T-helper 1 cell treated with Interleukin-12 subunit alpha and Interleukin-12 subunit beta and Interleukin-4 antibody, amounts not matched to agents 30 ng/mL and 1 ng/mL, for 36 hours (primary cell): ENCODE measurements around the gene OFD1. TPM values are rescaled to one million over a fixed set of nuclear protein-coding genes. Genes with fewer than 3 reads are reported as not detected.
"Not testable (repeated sequence)": the region's sequence is repeated elsewhere in the genome, so short reads cannot be mapped to it uniquely, and the experiment has no call there.

Experiments
- intact Hi-C: fragments of 100-400 bp; cut with micrococcal nuclease; formaldehyde crosslinking; loops from one replicate; pipeline ENCODE4 v1.15.1; 2024
- total RNA-seq: library from RNA; stranded (reverse); gene quantifications from 2 replicates; pipeline ENCODE4 v1.2.3, GENCODE V29; 2022

Gene OFD1
- total RNA-seq, 1 donor from 2014 or later: 28.2 TPM

DNA sequence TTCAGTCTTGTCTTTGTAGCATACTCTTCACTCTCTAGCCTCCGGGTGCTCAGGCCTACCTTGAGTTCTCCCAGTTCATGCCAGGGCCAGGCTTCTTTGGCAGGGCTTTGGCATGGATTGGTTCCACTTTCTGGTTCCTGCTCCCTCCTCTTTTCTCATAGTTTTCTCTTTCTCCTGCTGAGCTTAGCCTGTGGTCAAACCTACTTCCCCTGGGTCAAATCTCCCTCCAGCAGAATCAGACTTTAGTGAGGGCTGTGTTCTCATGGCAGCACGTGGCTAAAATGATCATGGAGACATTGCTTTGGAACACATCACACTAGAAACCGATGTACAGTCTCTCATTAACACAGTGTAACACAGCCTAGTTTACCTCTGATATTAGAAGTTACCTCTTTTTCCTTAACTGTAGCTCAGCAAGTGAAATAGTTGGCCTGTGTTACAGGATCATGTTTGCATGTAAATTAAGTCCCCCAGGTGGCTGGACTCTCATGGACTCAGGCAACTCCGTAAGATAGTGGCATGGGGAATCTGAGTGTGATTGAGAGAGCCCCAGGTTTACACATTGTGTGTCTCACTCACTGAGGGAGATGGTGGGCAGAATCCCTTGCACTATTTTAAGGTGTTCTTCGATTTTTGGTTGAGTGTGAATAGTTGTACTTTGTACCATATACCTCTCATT is 32.3 kb upstream of the OFD1 start:
- intact Hi-C loops: no loop called here

- intact Hi-C loops: no loop called here
Observed at GRCh38 chrX:13703135-13703534, 31.4 kb upstream of the OFD1 start.

- intact Hi-C loops: no loop called here
Observed at GRCh38 chrX:13703589-13703988, 31.0 kb upstream of the OFD1 start.

DNA sequence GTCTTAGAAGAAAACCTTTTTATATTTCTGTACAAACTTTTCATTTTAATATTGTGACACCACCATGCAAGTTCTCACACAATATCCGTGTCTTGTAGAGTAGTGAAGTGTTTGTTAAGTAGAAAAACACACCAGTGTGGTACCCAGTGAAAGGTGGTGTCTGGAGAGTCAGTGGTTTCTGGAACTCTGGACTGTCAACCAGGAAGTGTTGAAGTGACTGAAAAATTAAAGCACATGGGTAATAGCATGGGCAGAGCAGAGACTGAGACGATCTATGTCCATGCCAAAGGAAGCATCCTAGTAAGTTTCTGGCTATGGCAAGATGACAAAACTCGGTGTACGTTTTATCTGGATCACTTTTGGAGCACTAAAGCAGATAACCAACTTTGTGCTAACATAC is 23.4 kb upstream of the OFD1 start:
- intact Hi-C loops: no loop called here

DNA sequence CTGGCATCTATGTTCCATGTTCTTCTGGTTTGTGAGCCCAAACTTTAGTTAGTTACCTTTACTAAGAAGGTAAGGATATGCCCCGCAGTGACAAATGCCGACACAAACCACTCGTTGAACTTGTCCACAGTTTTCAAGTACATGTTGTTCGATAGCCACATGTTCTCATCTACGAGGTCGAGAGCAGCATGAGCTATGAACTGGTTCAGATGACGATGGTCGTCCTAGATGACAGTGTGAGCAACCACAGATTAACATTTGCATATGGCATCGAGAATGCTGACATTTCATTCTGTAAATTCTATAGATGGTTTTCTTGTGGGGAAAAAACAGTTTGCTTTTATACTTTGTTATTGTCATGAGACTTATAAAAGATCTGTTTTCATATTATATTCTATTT is 18.1 kb upstream of the OFD1 start:
- intact Hi-C loops: no loop called here

DNA sequence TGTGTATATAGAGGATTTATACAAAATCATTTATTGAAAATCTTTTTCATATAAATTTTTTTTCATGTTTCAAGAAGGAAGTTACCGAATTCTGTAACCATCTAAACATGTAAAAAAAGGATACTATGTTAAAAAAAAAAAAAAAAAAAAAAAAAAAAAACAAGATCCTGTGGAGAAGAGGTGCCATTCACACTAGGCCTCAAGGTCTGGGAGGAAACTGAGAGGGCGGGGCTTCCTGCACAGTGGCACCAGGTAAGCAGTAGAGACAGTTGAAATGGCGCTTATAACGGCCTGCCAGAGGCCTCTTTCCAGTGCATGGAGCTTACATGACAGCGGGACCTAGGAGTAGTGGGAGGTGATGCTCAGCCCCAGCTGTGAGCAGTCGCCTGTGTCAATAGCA is 17.6 kb upstream of the OFD1 start:
- intact Hi-C loops: loop anchor here (1.0 kb wide), 1 partner anchor 8 kb away; no protein-coding TSS in a partner anchor

DNA sequence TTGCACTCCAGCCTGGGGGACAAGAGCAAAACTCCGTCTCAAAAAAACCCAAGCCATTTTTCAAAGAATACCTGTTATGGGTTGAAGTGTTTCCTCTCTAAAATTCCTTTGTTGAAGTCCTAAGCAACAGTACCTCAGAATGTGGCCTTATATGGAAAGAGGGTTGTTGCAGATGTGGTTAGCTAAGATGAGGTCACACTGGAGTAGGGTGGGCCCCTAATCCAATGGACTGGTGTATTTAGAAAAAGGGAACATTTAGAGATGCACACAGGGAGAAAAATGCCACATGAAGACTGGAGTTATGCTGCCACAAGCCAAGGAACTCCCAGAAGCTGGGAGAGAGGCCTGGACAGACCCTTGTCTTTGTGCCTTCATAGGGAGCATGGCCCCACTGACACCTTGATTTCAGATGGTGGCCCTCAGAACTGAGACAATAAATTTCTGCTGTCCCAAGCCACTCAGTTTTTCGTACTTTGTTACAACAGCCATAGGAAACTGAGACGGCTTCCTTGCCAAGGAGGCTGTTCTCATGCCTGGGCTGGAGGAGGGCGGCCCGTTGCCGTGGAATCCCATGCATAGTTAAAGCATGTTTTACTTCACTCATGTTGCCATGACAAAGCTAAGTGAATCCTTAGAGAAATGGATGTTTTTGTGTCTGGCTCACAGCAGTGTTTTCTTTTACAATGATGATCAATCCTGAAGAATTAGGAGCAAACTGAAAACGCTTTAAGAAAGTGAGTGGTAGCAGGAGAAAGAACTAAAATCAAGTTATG is 16.7 kb upstream of the OFD1 start:
- intact Hi-C loops: loop anchor here (1.0 to 2.0 kb wide), 2 partner anchors 7 to 15 kb away; no protein-coding TSS in a partner anchor

DNA sequence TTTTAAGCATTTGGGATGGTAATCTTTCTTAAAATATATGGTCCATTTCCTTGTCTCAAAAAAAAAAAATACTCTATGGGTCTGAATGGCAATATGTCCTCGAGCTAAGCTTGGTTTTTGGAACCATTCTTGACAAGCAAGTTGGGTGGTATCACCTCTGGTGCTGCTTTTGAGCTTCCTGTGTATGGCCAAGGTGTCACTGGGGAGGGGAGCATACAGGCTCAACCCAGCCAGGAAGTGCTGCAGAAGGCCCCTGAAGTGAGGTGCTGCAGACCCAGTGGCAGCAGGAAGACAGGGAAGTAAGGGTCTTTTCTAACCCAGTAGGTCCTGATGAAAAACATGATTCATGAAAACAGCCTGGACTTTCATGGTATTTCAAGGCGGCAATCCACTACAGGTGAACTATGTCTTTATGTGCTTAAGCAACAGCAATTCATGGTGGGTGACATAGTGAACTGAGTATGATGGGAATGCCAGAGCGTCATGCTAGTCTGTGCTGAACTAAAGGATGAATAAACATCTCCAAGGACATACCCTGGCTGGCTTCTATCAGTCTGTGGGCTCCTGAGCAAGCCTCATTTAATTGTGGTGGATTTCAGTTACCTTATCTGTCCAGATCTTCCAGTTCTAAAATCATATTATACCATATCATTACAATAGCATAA is 15.2 kb upstream of the OFD1 start:
- intact Hi-C loops: loop anchor here (2.0 kb wide), 1 partner anchor 13 kb away; no protein-coding TSS in a partner anchor

DNA sequence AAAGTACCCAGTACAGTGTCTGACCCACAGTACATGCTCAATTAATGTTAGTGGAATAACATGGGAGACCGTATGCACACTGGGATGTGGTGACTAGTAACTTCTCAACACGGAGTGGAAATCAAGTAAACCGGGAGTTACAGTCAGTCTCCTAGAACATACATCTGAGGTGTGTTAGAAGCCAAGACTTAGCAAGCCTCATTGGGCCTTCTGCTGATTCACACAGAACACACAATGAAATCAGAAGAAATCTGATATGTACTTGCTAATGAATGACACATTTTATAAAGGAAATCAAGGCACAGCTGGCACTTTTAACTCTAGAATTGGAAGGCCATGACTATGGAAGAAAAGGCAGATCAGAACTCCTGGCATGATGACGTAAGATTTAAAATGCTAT is 13.2 kb upstream of the OFD1 start:
- intact Hi-C loops: no loop called here

DNA sequence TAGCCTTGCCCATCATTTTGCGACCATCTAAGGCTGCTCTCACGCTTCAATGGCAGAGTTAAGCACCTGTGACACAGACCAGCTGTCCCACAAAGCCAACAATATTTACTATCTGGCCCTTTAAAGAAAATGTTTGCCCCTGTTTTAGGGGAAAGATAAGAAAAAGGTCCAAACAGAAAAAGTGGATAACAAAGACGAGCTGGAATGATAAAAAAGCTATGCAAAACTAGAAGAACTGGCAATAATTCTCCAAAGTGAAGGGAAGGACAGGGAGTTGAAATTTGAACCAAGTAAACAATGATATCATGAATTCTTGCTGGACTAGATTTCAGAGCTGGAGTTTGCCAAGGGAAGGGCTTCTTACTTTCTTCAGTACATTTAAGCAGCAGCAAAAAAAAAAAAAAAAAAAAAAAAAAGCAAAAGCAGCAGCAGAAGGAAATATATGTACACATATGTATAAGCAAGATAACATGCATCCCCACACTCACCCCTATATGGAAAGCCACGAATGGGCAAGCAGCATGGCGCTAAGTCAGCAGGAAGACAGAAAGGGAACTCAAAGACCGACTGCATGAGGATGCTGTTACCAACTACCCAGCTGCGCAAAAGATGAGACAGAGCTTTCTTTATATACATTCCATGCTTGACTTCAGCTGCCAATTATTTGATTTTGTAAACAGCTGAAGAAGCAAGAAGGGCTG is 12.6 kb upstream of the OFD1 start:
- intact Hi-C loops: no loop called here

DNA sequence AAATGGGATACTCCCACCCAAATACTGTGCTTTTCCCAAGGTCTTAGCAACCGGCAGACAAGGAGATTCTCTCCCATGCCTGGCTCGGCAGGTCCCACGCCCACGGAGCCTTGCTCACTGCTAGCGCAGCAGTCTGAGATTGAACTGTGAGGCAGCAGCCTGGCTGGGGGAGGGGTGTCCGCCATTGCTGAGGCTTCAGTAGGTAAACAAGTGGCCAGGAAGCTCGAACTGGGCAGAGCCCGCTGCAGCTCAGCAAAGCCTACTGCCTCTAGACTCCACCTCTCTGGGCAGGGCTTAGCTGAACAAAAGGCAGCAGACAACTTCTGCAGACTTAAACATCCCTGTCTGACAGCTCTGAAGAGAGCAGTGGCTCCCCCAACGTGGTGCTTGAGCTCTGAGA is 9.7 kb upstream of the OFD1 start:
- intact Hi-C loops: loop anchor here (1.0 to 2.0 kb wide), 3 partner anchors 8 to 36 kb away; partner anchors contain the start of genes OFD1, RAB9A and TRAPPC2

DNA sequence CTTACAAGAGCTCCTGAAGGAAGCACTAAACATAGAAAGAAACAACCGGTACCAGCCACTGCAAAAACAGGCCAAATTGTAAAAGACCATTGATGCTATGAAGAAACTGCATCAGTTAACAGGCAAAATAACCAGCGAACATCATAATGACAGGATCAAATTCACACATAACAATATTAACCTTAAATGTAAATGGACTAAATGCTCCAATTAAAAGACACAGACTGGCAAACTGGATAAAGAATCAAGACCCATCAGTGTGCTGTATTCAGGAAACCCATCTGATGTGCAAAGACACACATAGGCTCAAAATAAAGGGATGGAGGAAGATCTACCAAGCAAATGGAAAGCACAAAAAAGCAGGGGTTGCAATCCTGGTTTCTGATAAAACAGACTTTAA is 8.0 kb upstream of the OFD1 start:
- intact Hi-C loops: not testable (repeated sequence)

DNA sequence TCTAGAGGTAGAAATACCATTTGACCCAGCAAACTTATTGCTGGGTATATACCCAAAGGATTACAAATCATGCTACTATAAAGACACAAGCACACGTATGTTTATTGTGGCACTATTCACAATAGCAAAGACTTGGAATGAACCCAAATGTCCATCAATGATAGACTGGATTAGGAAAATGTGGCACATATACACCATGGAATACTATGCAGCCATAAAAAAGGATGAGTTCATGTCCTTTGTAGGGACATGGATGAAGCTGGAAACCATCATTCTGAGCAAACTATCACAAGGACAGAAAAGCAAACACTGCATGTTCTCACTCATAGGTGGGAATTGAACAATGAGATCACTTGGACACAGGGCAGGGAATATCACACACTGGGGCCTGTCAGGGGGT is 4.0 kb upstream of the OFD1 start:
- intact Hi-C loops: loop anchor here (5.0 to 10.0 kb wide), 4 partner anchors 638 to 1944 kb away; partner anchors contain the start of genes FANCB, MOSPD2 and PRPS2

- intact Hi-C loops: loop anchor here (2.0 to 10.0 kb wide), 5 partner anchors 14 to 1942 kb away; partner anchors contain the start of genes FANCB, MOSPD2 and PRPS2
Observed at GRCh38 chrX:13732246-13733067, 2.1 kb upstream of the OFD1 start.

GRCh38 chrX:13733506-13733905 is 1.0 kb upstream of the OFD1 start:
- intact Hi-C loops: loop anchor here (2.0 to 10.0 kb wide), 5 partner anchors 15 to 1941 kb away; partner anchors contain the start of genes FANCB, MOSPD2 and PRPS2

DNA sequence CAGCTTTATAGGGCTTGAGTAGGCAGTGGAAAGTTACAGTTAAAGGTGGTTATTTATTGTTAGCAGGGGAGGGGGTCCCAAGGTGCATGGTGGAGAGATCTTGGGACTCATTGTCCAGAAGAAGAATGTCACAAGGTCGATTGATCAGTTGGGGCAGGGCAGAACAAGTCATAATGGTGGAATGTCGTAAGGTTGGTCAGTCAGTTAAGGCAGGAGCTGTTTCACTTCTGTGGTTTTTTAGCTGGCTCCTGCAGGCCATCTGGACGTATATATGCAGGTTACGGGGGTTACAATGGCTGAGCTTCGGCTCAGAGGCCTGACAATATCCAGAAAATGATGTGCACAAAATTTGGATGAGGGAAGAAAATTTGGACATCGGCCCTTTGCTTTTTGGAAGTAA is 7.1 kb downstream of the OFD1 start:
- intact Hi-C loops: loop anchor here (1.0 kb wide), 1 partner anchor 7 kb away; the partner anchor contains the start of genes OFD1 and TRAPPC2

DNA sequence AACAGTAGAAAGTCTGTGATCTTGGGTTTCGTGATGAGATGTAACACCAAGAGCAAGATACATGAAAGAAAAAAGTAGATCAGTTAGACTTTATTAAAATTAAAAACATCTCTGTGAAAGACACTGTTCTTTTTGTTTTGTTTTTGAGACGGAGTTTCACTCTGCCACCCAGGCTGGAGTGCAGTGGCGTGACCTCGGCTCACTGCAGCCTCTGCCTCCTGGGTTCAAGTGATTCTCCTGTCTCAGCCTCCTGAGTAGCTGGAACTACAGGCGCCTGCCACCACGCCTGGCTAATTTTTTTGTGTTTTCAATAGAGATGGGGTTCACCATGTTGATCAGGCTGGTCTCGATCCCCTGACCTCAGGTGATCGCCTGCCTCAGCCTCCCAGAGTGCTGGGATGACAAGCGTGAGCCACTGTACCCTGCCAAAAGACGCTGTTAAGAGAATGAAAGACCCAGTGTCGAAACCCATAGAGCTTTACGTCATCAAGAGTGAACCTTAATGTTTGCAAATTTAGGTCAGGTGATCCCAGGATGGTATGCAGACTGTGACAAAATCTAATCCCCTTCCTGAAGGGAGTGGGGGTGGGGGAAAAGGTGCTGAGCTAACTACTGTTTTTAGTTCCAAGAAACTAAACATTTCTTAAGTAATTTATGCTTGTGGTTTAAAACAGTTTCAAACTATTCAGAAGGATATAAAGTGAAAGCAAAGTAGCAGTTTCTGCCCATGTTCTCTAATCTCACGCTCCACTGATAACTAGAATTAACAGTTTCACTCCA is 8.0 kb downstream of the OFD1 start:
- intact Hi-C loops: loop anchor here (1.0 kb wide), 1 partner anchor 8 kb away; the partner anchor contains the start of genes OFD1 and TRAPPC2

- intact Hi-C loops: loop anchor here (1.0 to 5.0 kb wide), 2 partner anchors 90 to 241 kb away; no protein-coding TSS in a partner anchor
Observed at GRCh38 chrX:13747836-13748235, 13.3 kb downstream of the OFD1 start.

DNA sequence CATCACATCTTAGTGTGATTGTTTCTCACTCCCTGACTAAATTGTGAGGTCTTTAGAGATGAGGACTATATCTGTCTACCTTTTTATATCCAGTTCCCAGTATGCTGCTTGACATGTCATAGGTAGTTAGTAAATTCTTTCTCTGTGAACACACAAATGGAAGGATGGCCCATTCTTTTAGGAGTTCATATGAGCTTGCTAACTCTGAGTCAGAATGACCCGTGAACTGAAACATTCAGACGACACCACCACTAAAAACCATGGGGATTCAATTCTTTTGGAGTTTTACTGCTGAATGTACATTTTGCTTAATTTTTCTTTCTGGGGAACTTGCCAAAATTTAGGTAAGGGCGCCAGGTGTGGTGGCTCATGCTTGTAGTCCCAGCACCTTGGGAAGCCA is 13.9 kb downstream of the OFD1 start:
- intact Hi-C loops: loop anchor here (1.0 to 5.0 kb wide), 2 partner anchors 90 to 241 kb away; no protein-coding TSS in a partner anchor
